Natural killer cell (primary cell): Measurements from ENCODE around the gene CABP7. TPM values are rescaled to one million over a fixed set of nuclear protein-coding genes. Genes with fewer than 3 reads are reported as not detected.
"Not testable (repeated sequence)": the region's sequence is repeated elsewhere in the genome, so short reads cannot be mapped to it uniquely, and the experiment has no call there.

Experiments used
- ATAC-seq, 3 donors: fragments of 150-1000 bp in 2 of 3; fragments of 200-7000 bp in 1 of 3; cut with Tn5 transposase; 1 replicate in 1 of 3; 2 replicates in 2 of 3; pipeline ENCODE4 v1.10.0; 2021; ENCODE audit warnings: mild to moderate bottlenecking in 2 of 3, moderate library complexity in 2 of 3
- DNase-seq, 2 donors: peaks; one replicate each; pipeline versions ENCODE4 v3.0.0 to v3.0.0-alpha.2; 2013 to 2021; ENCODE audit warnings: mixed read lengths in 1 of 2
- H3K27ac ChIP-seq: one replicate; pipeline ENCODE4 v1.5.1; 2013; ENCODE audit warnings: mild to moderate bottlenecking, low read length
- H3K27me3 ChIP-seq: one replicate; pipeline ENCODE4 v1.6.1; 2013; ENCODE audit warnings: low read length; ENCODE audit not compliant: control insufficient read depth, insufficient read depth
- H3K36me3 ChIP-seq: one replicate; pipeline ENCODE4 v1.6.1; 2013; ENCODE audit warnings: low read length; ENCODE audit not compliant: control insufficient read depth, insufficient read depth
- H3K4me1 ChIP-seq: one replicate; pipeline ENCODE4 v1.6.1; 2013; ENCODE audit warnings: low read length; ENCODE audit not compliant: control insufficient read depth, insufficient read depth
- H3K4me3 ChIP-seq: one replicate; pipeline ENCODE4 v1.5.1; 2013; ENCODE audit warnings: low read length
- H3K9me3 ChIP-seq: one replicate; pipeline ENCODE4 v1.6.1; 2013; ENCODE audit warnings: low read length; ENCODE audit not compliant: control insufficient read depth, insufficient read depth
- H3K27ac Mint-ChIP-seq, 2 donors: one replicate each; pipeline ENCODE4 v1.8.0; 2022; ENCODE audit warnings: mild to moderate bottlenecking in 2 of 2, mixed read lengths in 2 of 2, moderate library complexity in 1 of 2
- H3K27me3 Mint-ChIP-seq, 2 donors: one replicate each; pipeline ENCODE4 v1.8.0; 2022; ENCODE audit warnings: low read depth in 2 of 2, mixed read lengths in 2 of 2
- H3K36me3 Mint-ChIP-seq: one replicate; pipeline ENCODE4 v1.8.0; 2022; ENCODE audit warnings: mixed read lengths
- H3K4me1 Mint-ChIP-seq, 2 donors: one replicate each; pipeline ENCODE4 v1.8.0; 2022; ENCODE audit warnings: mixed read lengths in 2 of 2
- H3K4me3 Mint-ChIP-seq: one replicate; pipeline ENCODE4 v1.8.0; 2022; ENCODE audit warnings: mild to moderate bottlenecking, moderate library complexity, mixed read lengths
- H3K9me3 Mint-ChIP-seq, 2 donors: one replicate each; pipeline ENCODE4 v1.8.0; 2022; ENCODE audit warnings: mixed read lengths in 2 of 2
- CTCF ChIP-seq: fragments of 200-600 bp; IDR thresholded peaks from one replicate; pipeline ENCODE4 v1.8.0; 2022; ENCODE audit warnings: antibody characterized with exemption
- WGBS: methylation state at CpG from one replicate; pipeline ENCODE4 v1.1.7; 2013; ENCODE audit warnings: missing lambda C conversion rate; ENCODE audit not compliant: insufficient coverage; 5-methylcytosine and 5-hydroxymethylcytosine counted together
- intact Hi-C: fragments of 100-400 bp; cut with micrococcal nuclease; formaldehyde crosslinking; loops from one replicate; pipeline ENCODE4 v1.14.2; 2022
- total RNA-seq, 4 donors: library from RNA; stranded (reverse); fragments of 120-200 nt in 1 of 4; gene quantifications; one replicate each; pipeline versions ENCODE4 v1.2.3 to v1.2.4, GENCODE V29; 2013 to 2022

Gene CABP7
- total RNA-seq, 3 donors from 2014 or later (not counting 1 experiment from before 2014, with no cell fraction given), result 0.35 to 0.93 (median 0.54) TPM

- H3K9me3 ChIP-seq, result no peaks in the 10 kb centered on the region
- Mint-ChIP-seq H3K27me3 (no peaks in the 10 kb centered on the region), H3K9me3 (no peaks in the 10 kb centered on the region), H3K27ac (peak overlapping the region; percentile 69 to 77), H3K4me1 (peaks cover 26 to 43% of the 10 kb centered on the region in 2 donors), H3K36me3 (peaks cover under 1% of the 10 kb centered on the region), H3K4me3 (no peak overlapping the region)
- no peaks in the 10 kb centered on the region for H3K27me3 ChIP-seq
- peaks cover 18% of the 10 kb centered on the region for H3K4me1 ChIP-seq
- peaks cover 21% of the 10 kb centered on the region for H3K36me3 ChIP-seq
- H3K27ac ChIP-seq, result peak overlapping the region; percentile 24
- peak in 1 of 2 donors; percentile 58 for DNase-seq
- 71% methylated on average over 10 of the region's 11 CpGs for WGBS
- intact Hi-C loops, result no loop called here
- no peak overlapping the region for H3K4me3 ChIP-seq
- peak; percentile 31 to 74 (median 60) for ATAC-seq
- TF ChIP-seq CTCF, result no peak
Observed at GRCh38 chr22:29750559-29751538, 31.0 kb downstream of the CABP7 start.

DNA sequence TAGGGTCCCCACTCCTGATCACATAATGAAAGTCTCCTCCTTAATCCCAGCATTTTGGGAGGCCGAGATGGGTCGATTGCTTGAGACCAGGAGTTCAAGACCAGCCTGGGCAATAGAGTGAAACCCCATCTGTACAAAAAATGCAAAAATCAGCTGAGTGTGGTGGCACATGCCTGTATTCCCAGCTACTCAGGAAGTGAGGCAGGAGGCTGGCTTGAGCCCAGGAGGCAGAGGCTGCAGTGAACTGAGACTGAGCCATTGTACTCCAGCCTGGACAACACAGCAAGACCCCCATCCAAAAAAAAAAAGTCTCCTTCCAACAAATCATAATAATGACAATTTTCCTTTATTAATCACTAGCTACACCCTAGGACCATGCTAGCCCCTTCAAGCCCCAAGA, 31.9 kb downstream of the CABP7 start:
- H3K27me3 ChIP-seq, result no peaks in the 10 kb centered on the region

GRCh38 chr22:29753808-29754657, 34.2 kb downstream of the CABP7 start:
- H3K4me1 Mint-ChIP-seq, result peaks cover 28 to 35% of the 10 kb centered on the region in 2 donors
- H3K36me3 Mint-ChIP-seq, result no peaks in the 10 kb centered on the region
- no peaks in the 10 kb centered on the region for H3K36me3 ChIP-seq
- ATAC-seq, result no peak
- H3K27me3 ChIP-seq, result no peaks in the 10 kb centered on the region
- 91% methylated on average over 16 of the region's 16 CpGs for WGBS
- H3K4me3 ChIP-seq, result no peak overlapping the region
- TF ChIP-seq CTCF, result no peak
- DNase-seq, result no peak
- H3K27ac ChIP-seq, result no peak overlapping the region
- H3K9me3 ChIP-seq, result no peaks in the 10 kb centered on the region
- no peaks in the 10 kb centered on the region for H3K27me3 Mint-ChIP-seq
- no peak overlapping the region for H3K27ac Mint-ChIP-seq
- no peaks in the 10 kb centered on the region for H3K9me3 Mint-ChIP-seq
- intact Hi-C loops, result no loop called here
- no peak overlapping the region for H3K4me3 Mint-ChIP-seq
- H3K4me1 ChIP-seq, result peaks cover 18% of the 10 kb centered on the region

More for the DNA sequence above, 31.9 kb downstream of the CABP7 start:
- Mint-ChIP-seq H3K36me3 (no peaks in the 10 kb centered on the region), H3K4me3 (no peak overlapping the region), H3K4me1 (peaks cover 28 to 44% of the 10 kb centered on the region in 2 donors), H3K9me3 (no peaks in the 10 kb centered on the region), H3K27me3 (no peaks in the 10 kb centered on the region), H3K27ac (peak overlapping the region; percentile 69 to 77)
- intact Hi-C loops, result no loop called here
- no peak overlapping the region for H3K27ac ChIP-seq
- H3K4me3 ChIP-seq, result no peak overlapping the region
- no peak for TF ChIP-seq CTCF
- H3K9me3 ChIP-seq, result no peaks in the 10 kb centered on the region
- H3K4me1 ChIP-seq, result peaks cover 18% of the 10 kb centered on the region
- 100% methylated on average over 2 of the region's 2 CpGs for WGBS
- H3K36me3 ChIP-seq, result peaks cover 18% of the 10 kb centered on the region
- ATAC-seq, result no peak
- no peak for DNase-seq

DNA sequence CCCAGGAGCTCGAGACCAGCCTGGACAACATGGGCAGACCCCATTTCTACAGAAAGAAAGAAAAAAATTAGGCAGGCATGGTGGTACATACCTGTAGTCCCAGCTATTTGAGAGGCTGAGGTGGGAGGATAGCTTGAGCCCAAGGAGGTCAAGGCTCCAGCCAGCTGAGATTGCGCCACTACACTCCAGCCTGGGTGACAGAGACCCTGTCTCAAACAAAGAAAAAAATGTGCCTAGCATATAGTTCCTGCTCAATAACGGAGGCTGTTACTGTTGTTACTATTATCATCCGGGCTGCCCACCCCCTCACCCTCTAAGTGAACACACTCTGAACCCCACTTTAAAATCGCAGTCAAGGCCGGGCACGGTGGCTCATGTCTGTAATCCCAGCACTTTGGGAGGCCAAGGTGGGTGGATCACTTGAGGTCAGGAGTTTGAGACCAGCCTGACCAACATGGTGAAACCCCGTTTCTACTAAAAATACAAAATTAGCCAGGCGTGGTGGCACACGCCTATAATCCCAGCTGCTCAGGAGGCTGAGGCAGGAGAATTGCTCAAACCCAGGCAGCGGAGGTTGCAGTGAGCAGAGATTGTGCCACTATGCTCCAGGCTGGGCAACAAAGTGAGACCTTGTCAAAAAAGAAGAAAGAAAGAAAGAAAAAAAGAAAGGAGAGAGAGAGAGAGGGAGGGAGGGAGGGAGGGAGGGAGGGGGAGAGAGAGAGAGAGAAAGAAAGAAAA, 35.0 kb downstream of the CABP7 start:
- H3K27me3 Mint-ChIP-seq, H3K36me3 ChIP-seq, H3K27ac Mint-ChIP-seq, H3K4me3 Mint-ChIP-seq, ATAC-seq, H3K27me3 ChIP-seq, H3K9me3 Mint-ChIP-seq, H3K36me3 Mint-ChIP-seq, DNase-seq, H3K27ac ChIP-seq, H3K4me3 ChIP-seq, intact Hi-C loops, H3K9me3 ChIP-seq: not testable (repeated sequence)
- 90% methylated on average over 10 of the region's 11 CpGs for WGBS
- H3K4me1 ChIP-seq, result peaks cover 18% of the 10 kb centered on the region
- H3K4me1 Mint-ChIP-seq, result peaks cover 25 to 35% of the 10 kb centered on the region in 2 donors
